Loucy (cell line): ENCODE results near the gene MXRA8.

ENCODE experiments used
- H2AFZ ChIP-seq: fragments of 200-600 bp; sonication (generic); 2 replicates; pipeline ENCODE4 v1.6.0; 2016; ENCODE audit warnings: antibody characterized with exemption, mild to moderate bottlenecking, low read length, moderate library complexity
- H3F3A ChIP-seq: fragments of 200-600 bp; 2 replicates; pipeline ENCODE4 v1.6.0; 2016; ENCODE audit warnings: antibody characterized with exemption, low read depth, mild to moderate bottlenecking
- H3K27me3 ChIP-seq: fragments of 200-600 bp; sonication (generic); 2 replicates; pipeline ENCODE4 v1.6.1; 2014; ENCODE audit warnings: low read length, mild to moderate bottlenecking; ENCODE audit not compliant: insufficient read depth, poor library complexity, severe bottlenecking
- H3K36me3 ChIP-seq: fragments of 200-600 bp; sonication (generic); 2 replicates; pipeline ENCODE4 v1.6.1; 2016; ENCODE audit warnings: low read length; ENCODE audit not compliant: insufficient read depth
- H3K4me1 ChIP-seq: fragments of 200-600 bp; sonication (generic); 2 replicates; pipeline ENCODE4 v1.5.1; 2014; ENCODE audit warnings: low read length, mild to moderate bottlenecking; ENCODE audit not compliant: insufficient read depth, poor library complexity, severe bottlenecking
- H3K4me2 ChIP-seq: fragments of 200-600 bp; sonication (generic); 2 replicates; pipeline ENCODE4 v1.6.0; 2014; ENCODE audit warnings: antibody characterized with exemption, low read length, low read depth, mild to moderate bottlenecking; ENCODE audit not compliant: poor library complexity, severe bottlenecking
- H3K4me3 ChIP-seq: fragments of 200-600 bp; sonication (generic); 2 replicates; pipeline ENCODE4 v1.5.1; 2014; ENCODE audit warnings: low read length, mild to moderate bottlenecking, mixed read lengths; ENCODE audit not compliant: poor library complexity, severe bottlenecking
- H3K79me2 ChIP-seq: fragments of 200-600 bp; sonication (generic); 2 replicates; pipeline ENCODE4 v1.6.1; 2014; ENCODE audit warnings: low read length; ENCODE audit not compliant: insufficient read depth
- H3K9ac ChIP-seq: fragments of 200-600 bp; sonication (generic); 2 replicates; pipeline ENCODE4 v1.6.0; 2014; ENCODE audit warnings: mild to moderate bottlenecking, low read depth, low read length, moderate library complexity; ENCODE audit not compliant: poor library complexity, severe bottlenecking
- H3K9me2 ChIP-seq: fragments of 200-600 bp; sonication (generic); replicated peaks from 2 replicates; pipeline ENCODE4 v1.6.1; 2016; ENCODE audit warnings: low read depth, low read length, mixed read lengths
- H3K9me3 ChIP-seq: fragments of 200-600 bp; sonication (generic); 2 replicates; pipeline ENCODE4 v1.6.1; 2014; ENCODE audit warnings: mild to moderate bottlenecking, antibody characterized with exemption, low read length, low read depth; ENCODE audit not compliant: insufficient read depth
- H4K20me1 ChIP-seq: fragments of 200-600 bp; sonication (generic); 2 replicates; pipeline ENCODE4 v1.6.0; 2014; ENCODE audit warnings: antibody characterized with exemption, low read length, mild to moderate bottlenecking; ENCODE audit not compliant: insufficient read depth, poor library complexity, severe bottlenecking
- EZH2phosphoT487 ChIP-seq: fragments of 200-600 bp; IDR thresholded peaks from 2 replicates; pipeline ENCODE4 v1.6.1; 2018; ENCODE audit warnings: antibody characterized with exemption, mild to moderate bottlenecking, moderate library complexity, borderline replicate concordance
- TF ChIP-seq, protein P1 (sequence below): fragments of 200-600 bp; sonication (generic); conservative IDR thresholded peaks from 2 replicates; pipeline ENCODE4 v1.5.1; 2014; ENCODE audit warnings: mild to moderate bottlenecking, antibody characterized with exemption, low read length

The MXRA8 gene

DNA sequence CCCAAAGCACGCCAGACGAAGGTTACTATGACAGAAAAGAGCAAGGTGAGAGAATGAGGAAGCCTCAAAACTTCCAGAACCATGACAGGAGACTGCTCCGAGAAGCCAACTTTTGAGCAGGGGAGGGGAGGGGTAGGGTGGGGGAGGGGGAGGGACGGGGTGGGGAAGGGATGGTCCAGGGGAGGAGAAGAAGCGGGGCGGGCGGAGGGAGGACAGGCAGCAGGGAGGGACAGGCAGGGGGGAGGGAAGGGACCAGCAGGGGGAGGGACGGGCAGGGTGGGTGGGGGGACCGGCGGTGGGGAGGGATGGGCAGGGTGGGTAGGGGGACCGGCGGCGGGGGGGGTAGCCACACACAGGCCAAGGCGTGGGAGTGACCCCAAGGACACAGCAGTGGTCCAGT lies 35.9 kb downstream of the MXRA8 start:
- peak overlapping the region; percentile 85 for H3K4me2 ChIP-seq
- H3F3A ChIP-seq: no peaks in the 10 kb centered on the region
- H3K36me3 ChIP-seq: no peaks in the 10 kb centered on the region; the same call in 1 of the 2 replicates
- H3K27me3 ChIP-seq: no peaks in the 10 kb centered on the region
- TF ChIP-seq, protein P1, sequence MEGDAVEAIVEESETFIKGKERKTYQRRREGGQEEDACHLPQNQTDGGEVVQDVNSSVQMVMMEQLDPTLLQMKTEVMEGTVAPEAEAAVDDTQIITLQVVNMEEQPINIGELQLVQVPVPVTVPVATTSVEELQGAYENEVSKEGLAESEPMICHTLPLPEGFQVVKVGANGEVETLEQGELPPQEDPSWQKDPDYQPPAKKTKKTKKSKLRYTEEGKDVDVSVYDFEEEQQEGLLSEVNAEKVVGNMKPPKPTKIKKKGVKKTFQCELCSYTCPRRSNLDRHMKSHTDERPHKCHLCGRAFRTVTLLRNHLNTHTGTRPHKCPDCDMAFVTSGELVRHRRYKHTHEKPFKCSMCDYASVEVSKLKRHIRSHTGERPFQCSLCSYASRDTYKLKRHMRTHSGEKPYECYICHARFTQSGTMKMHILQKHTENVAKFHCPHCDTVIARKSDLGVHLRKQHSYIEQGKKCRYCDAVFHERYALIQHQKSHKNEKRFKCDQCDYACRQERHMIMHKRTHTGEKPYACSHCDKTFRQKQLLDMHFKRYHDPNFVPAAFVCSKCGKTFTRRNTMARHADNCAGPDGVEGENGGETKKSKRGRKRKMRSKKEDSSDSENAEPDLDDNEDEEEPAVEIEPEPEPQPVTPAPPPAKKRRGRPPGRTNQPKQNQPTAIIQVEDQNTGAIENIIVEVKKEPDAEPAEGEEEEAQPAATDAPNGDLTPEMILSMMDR: no peak
- TF ChIP-seq EZH2phosphoT487: no peak
- H2AFZ ChIP-seq: no peak overlapping the region
- peak overlapping the region; percentile 67 for H3K4me3 ChIP-seq
- no peaks in the 10 kb centered on the region for H3K9me3 ChIP-seq
- peaks cover 38% of the 10 kb centered on the region for H3K4me1 ChIP-seq
- H3K79me2 ChIP-seq: peaks cover 73% of the 10 kb centered on the region
- H3K9ac ChIP-seq: no peak overlapping the region
- H3K9me2 ChIP-seq: no peaks in the 10 kb centered on the region
- H4K20me1 ChIP-seq: peaks cover 65% of the 10 kb centered on the region

- H3K36me3 ChIP-seq: no peaks in the 10 kb centered on the region; the same call in 1 of the 2 replicates
- H3K4me3 ChIP-seq: peak overlapping the region; percentile 20
- H3K9me2 ChIP-seq: no peaks in the 10 kb centered on the region
- peak overlapping the region; percentile 37 for H3K4me2 ChIP-seq
- peaks cover 37% of the 10 kb centered on the region for H3K4me1 ChIP-seq
- H3K9ac ChIP-seq: peak overlapping the region; percentile 12
- H2AFZ ChIP-seq: no peak overlapping the region
- no peaks in the 10 kb centered on the region for H3K27me3 ChIP-seq
- no peaks in the 10 kb centered on the region for H3K9me3 ChIP-seq
- peaks cover 62% of the 10 kb centered on the region for H4K20me1 ChIP-seq
- H3F3A ChIP-seq: no peaks in the 10 kb centered on the region
- TF ChIP-seq EZH2phosphoT487: no peak
- TF ChIP-seq, protein P1: no peak
- peaks cover 71% of the 10 kb centered on the region for H3K79me2 ChIP-seq
Measured at GRCh38 chr1:1321477-1321876, 36.9 kb downstream of the MXRA8 start.

DNA sequence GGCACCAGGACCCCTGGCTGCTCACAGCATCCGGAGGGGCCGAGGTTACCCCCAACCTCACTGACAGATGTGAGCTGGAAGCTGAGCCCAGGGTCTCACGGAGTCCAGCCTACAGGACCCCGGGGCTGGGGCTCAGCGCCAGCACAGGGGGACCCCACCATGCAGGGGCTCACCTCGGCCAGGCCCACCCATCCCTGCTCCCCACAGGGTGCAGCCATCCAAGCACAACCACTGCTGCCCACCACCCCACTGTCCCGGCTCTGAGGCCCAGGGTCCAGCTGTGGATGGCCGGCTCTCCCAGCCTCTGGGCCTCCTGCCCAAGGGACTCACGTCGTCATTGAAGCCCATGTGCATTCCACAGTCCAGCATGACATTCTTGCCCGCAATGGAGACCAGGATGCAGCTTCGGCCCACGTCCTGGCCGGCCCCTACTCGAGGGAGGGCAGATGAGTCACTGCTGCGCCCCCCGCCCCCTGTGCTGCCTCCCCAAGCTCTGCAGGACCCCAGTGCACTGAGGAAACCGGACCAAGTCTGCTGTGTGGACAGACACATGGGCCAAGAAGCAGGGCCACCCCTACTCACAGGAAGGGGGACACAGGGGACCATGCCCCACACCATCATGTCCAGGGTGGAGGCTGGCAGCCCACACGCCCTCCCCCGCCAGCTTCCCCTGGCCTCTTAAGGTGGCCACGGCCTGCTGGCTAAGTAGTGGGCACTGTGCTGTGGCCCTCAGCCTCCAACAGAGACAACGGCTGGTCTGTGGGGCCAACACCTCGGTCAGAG lies 37.5 kb downstream of the MXRA8 start:
- Histone ChIP-seq H3K4me2 (peak overlapping the region; percentile 37), H3F3A (no peaks in the 10 kb centered on the region), H3K36me3 (no peaks in the 10 kb centered on the region; the same call in 1 of the 2 replicates), H3K27me3 (no peaks in the 10 kb centered on the region), H4K20me1 (peaks cover 56% of the 10 kb centered on the region), H3K9ac (peak overlapping the region; percentile 12), H3K79me2 (peaks cover 65% of the 10 kb centered on the region), H3K9me2 (no peaks in the 10 kb centered on the region), H3K4me3 (no peak overlapping the region), H3K4me1 (peaks cover 31% of the 10 kb centered on the region), H3K9me3 (no peaks in the 10 kb centered on the region), H2AFZ (no peak overlapping the region)
- TF ChIP-seq, protein P1: no peak
- no peak for TF ChIP-seq EZH2phosphoT487
